Stimulated activated CD8-positive, alpha-beta memory T cell treated with anti-CD3 and anti-CD28 coated beads, Interleukin-15, amount 100 ng/mL, for 4 hours (primary cell): ENCODE measurements around the gene ZFP36L1.

Source experiments
- DNase-seq, 2 donors: peaks; one replicate each; pipeline ENCODE4 v3.0.0-alpha.2; 2020; ENCODE audit warnings: low read depth in 2 of 2

ZFP36L1 gene

GRCh38 chr14:68792979-68793733, at the start of gene ZFP36L1:
TSS of gene ZFP36L1 (minus strand) at chr14:68793067. CDS start at chr14:68792938, 129 bp downstream.
- DNase-seq = peak; percentile 90

- DNase-seq = no peak
Measured at GRCh38 chr14:68842298-68842697, 49.4 kb upstream of the ZFP36L1 start.

- DNase-seq = no peak
Measured at GRCh38 chr14:68841016-68841809, 48.3 kb upstream of the ZFP36L1 start.

GRCh38 chr14:68840454-68840853, 47.6 kb upstream of the ZFP36L1 start:
- no peak for DNase-seq

GRCh38 chr14:68836082-68836481, 43.2 kb upstream of the ZFP36L1 start:
- no peak for DNase-seq

GRCh38 chr14:68834816-68835215, 41.9 kb upstream of the ZFP36L1 start:
- DNase-seq = no peak

- DNase-seq = no peak
Measured at GRCh38 chr14:68828698-68829097, 35.8 kb upstream of the ZFP36L1 start.

GRCh38 chr14:68825729-68826128, 32.9 kb upstream of the ZFP36L1 start:
- no peak for DNase-seq

GRCh38 chr14:68824517-68825347, 31.9 kb upstream of the ZFP36L1 start:
- no peak for DNase-seq

- no peak for DNase-seq
Measured at GRCh38 chr14:68824207-68824516, 31.3 kb upstream of the ZFP36L1 start.

- no peak for DNase-seq
Measured at GRCh38 chr14:68823434-68824206, 30.8 kb upstream of the ZFP36L1 start.

- no peak for DNase-seq
Measured at GRCh38 chr14:68822926-68823325, 30.1 kb upstream of the ZFP36L1 start.

- DNase-seq = no peak
Measured at GRCh38 chr14:68822132-68822651, 29.3 kb upstream of the ZFP36L1 start.

GRCh38 chr14:68820999-68821683, 28.3 kb upstream of the ZFP36L1 start:
- DNase-seq = no peak

GRCh38 chr14:68820536-68820935, 27.7 kb upstream of the ZFP36L1 start:
- DNase-seq = no peak

- DNase-seq = no peak
Measured at GRCh38 chr14:68820119-68820518, 27.3 kb upstream of the ZFP36L1 start.

GRCh38 chr14:68819260-68819691, 26.4 kb upstream of the ZFP36L1 start:
- no peak for DNase-seq

- DNase-seq = no peak
Measured at GRCh38 chr14:68817506-68818212, 24.8 kb upstream of the ZFP36L1 start.

GRCh38 chr14:68816943-68817430, 24.1 kb upstream of the ZFP36L1 start:
- no peak for DNase-seq
